GM21723 (cell line): Measurements from ENCODE around the gene UPP1.

ENCODE experiments used
- ATAC-seq: cut with Tn5 transposase; IDR thresholded peaks from one replicate; pipeline ENCODE4 v1.9.1; 2021; ENCODE audit warnings: mild to moderate bottlenecking, moderate library complexity; ENCODE audit not compliant: unreplicated experiment

The UPP1 gene

GRCh38 chr7:48085433-48085791 is 3.7 kb upstream of the UPP1 start:
- peak; percentile 14 for ATAC-seq

GRCh38 chr7:48085942-48086341 is 3.1 kb upstream of the UPP1 start:
- no peak for ATAC-seq

- ATAC-seq = peak; percentile 12
Measured at GRCh38 chr7:48087349-48087748, 1.7 kb upstream of the UPP1 start.

- peak; percentile 53 for ATAC-seq
Measured at GRCh38 chr7:48088559-48089045, 463 bp upstream of the UPP1 start.

- no peak for ATAC-seq
Measured at GRCh38 chr7:48090095-48090805, 1.2 kb downstream of the UPP1 start.

GRCh38 chr7:48091506-48092433 is 2.7 kb downstream of the UPP1 start:
- no peak for ATAC-seq

- no peak for ATAC-seq
Measured at GRCh38 chr7:48094861-48095293, 5.8 kb downstream of the UPP1 start.

GRCh38 chr7:48096273-48096672 is 7.2 kb downstream of the UPP1 start:
- no peak for ATAC-seq

GRCh38 chr7:48097521-48098231 is 8.6 kb downstream of the UPP1 start:
- no peak for ATAC-seq

- no peak for ATAC-seq
Measured at GRCh38 chr7:48098846-48099245, 9.8 kb downstream of the UPP1 start.

- ATAC-seq = no peak
Measured at GRCh38 chr7:48099781-48100180, 10.7 kb downstream of the UPP1 start.

GRCh38 chr7:48101352-48101751 is 12.3 kb downstream of the UPP1 start:
- ATAC-seq = no peak

GRCh38 chr7:48101968-48102367 is 12.9 kb downstream of the UPP1 start:
- no peak for ATAC-seq

GRCh38 chr7:48102530-48102929 is 13.5 kb downstream of the UPP1 start:
- no peak for ATAC-seq

- ATAC-seq = no peak
Measured at GRCh38 chr7:48105045-48105444, 16.0 kb downstream of the UPP1 start.

GRCh38 chr7:48106906-48107659 is 18.0 kb downstream of the UPP1 start:
- ATAC-seq = no peak

GRCh38 chr7:48107926-48108472 is 18.9 kb downstream of the UPP1 start:
- ATAC-seq = no peak

GRCh38 chr7:48108959-48109847 is 20.1 kb downstream of the UPP1 start:
- ATAC-seq = no peak
